ACHN (cell line): ENCODE measurements around the gene DAGLA.

Source experiments
- DNase-seq: peaks from one replicate; pipeline ENCODE4 v3.0.0-alpha.2; 2015
- in situ Hi-C: cut with HindIII; loops from 2 replicates; pipeline ENCODE4 v1.10.0; 2017; ENCODE audit warnings: low sequenced_read_pairs, low pct_ligation_motif_present, low pct_unique_long_range_greater_than_20kb

DAGLA gene

GRCh38 chr11:61717286-61718033 is 37.3 kb downstream of the DAGLA start:
- in situ Hi-C loops: no loop called here
- DNase-seq: no peak

- in situ Hi-C loops: no loop called here
- no peak for DNase-seq
Measured at GRCh38 chr11:61718046-61718531, 37.9 kb downstream of the DAGLA start.

DNA sequence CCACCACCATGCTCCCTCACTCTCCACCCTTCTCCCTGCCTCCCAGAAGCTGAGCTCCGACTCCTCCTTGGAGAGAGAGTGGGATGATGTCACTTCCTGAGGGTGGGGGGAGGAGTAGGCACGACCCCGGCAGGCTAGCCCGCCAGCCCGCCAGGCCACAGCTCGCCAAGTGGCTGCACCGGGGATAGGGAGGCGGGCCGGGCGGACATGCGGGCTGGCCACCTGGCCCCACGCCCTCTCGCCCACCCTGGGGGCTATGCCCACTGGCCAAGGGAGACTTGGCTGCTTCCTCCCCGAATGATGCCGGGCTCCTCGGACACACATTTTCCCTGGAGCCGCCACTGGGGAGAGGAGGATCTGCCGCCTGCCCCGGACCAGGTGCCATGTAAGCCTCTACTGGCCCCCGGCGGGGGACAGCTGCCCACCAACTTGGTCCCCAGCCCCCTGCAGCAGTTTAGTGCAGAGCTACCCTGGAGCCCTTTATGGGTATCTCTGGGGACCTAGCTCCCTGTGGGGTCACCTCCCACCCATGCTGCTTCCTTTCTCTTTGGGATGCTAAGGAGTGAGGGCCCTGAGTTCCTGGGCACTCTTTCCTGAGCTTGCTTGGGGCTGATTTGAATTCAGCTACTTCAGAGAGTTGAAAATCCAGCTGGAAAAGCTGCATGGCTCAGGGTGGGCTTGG is 38.6 kb downstream of the DAGLA start:
- in situ Hi-C loops: no loop called here
- no peak for DNase-seq

GRCh38 chr11:61719978-61720377 is 39.8 kb downstream of the DAGLA start:
- in situ Hi-C loops: no loop called here
- DNase-seq: no peak

DNA sequence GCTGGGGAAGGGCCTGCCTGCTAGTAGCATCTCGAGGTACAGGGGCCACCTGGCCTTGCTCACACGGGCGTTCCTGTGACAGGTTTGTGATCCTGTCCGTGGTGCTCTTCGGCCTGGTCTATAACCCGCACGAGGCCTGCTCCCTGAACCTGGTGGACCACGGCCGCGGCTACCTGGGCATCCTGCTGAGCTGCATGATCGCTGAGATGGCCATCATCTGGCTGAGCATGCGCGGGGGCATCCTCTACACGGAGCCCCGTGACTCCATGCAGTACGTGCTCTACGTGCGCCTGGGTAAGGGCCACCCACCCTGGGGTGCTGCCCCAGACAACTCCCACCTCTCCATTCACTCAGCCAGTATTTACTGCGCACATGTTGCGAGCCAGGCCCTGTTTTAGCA is 40.4 kb downstream of the DAGLA start:
- in situ Hi-C loops: no loop called here
- no peak for DNase-seq

GRCh38 chr11:61724437-61724836 is 44.2 kb downstream of the DAGLA start:
- no peak for DNase-seq
- in situ Hi-C loops: no loop called here

- no peak for DNase-seq
- in situ Hi-C loops: no loop called here
Measured at GRCh38 chr11:61725781-61726231, 45.6 kb downstream of the DAGLA start.

DNA sequence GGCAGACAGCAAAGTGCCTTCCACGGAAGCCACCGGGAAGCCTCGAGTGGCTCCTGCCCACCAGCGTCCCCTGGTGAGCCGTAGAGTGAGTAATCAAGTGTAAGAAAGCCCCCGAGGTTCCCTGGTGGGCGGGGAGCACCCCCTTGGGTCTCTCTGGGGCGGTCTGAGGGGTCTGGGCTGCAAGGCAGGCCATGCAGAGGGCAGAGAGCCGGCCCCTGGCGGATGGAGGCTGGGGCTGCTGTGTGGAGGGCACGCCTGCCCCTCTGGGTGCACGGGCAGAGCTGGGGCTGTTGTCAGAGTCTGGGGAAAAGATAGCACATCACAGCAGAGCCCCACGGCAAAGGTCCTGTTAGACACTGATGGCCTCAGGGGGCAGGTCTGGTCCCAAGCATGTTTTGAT is 46.6 kb downstream of the DAGLA start:
- no peak for DNase-seq
- in situ Hi-C loops: no loop called here

DNA sequence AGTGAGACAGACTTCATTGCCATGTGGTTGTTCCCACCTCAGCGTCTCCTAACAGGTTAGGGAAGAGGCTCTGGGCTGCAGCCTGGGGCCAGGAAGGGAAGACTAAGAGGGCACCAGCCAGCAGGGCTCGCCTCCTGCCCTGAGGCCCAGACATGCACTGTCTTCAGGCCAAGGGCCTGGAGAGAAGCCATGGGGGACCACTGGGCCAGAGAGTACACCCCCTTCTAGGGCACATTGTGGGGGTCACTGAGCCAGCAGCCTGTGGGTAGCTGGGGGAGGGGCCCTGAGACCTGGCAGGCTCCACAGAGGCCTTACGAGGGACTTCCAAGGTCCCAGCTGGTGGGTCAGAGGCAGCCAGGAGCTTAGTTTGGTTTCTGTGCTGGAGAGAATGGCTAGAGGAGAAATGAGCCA is 47.2 kb downstream of the DAGLA start:
- in situ Hi-C loops: no loop called here
- DNase-seq: no peak

- peak; percentile 74 for DNase-seq
- in situ Hi-C loops: no loop called here
Measured at GRCh38 chr11:61728066-61728939, 48.1 kb downstream of the DAGLA start.

DNA sequence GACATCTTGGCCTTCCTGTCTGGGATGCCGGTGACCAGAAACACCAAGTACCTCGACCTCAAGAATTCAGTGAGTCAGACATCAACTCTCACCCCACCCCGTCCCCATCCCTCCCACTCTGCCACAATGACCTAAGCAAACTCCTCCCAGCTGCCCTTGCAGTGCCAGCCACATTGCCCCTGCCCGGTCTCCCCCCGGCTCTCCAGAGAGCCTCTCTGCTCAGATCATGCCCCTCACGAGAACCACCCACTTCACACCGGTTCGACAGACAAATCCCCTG is 48.7 kb downstream of the DAGLA start:
- in situ Hi-C loops: no loop called here
- peak; percentile 83 for DNase-seq

GRCh38 chr11:61730240-61730994 is 50.2 kb downstream of the DAGLA start:
- DNase-seq: peak; percentile 11
- in situ Hi-C loops: no loop called here

DNA sequence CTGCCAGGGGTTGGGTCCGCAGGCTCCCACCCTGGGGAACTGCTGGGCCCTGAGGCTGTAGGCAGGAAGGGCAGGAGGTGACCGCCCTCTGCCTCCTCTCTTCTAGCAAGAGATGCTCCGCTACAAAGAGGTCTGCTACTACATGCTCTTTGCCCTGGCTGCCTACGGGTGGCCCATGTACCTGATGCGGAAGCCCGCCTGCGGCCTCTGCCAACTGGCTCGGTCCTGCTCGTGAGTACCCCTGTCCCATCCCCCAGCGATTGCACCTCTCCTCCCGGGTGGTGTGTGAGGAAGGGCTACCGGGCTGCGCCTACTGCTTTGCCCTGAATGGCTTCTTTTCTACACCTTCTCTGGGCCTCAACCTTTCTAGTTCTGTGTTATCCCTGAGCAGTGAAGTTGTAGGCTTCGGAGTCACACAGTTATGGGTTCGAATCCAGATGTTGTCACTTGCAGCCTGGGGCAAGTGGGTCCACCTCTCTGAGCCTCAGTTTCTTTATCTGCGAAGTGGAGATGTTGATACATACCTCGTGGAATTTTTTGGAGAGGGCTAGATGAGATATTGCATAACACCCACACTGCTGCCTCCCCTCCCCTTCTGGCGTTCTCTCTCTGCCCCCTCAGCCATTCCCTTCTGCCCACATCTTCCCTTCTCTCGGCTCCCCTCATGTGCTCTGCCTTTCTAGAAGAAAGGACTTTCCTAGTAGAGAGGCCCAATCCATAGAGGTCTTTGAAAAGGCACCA is 51.2 kb downstream of the DAGLA start:
- in situ Hi-C loops: no loop called here
- DNase-seq: no peak

DNA sequence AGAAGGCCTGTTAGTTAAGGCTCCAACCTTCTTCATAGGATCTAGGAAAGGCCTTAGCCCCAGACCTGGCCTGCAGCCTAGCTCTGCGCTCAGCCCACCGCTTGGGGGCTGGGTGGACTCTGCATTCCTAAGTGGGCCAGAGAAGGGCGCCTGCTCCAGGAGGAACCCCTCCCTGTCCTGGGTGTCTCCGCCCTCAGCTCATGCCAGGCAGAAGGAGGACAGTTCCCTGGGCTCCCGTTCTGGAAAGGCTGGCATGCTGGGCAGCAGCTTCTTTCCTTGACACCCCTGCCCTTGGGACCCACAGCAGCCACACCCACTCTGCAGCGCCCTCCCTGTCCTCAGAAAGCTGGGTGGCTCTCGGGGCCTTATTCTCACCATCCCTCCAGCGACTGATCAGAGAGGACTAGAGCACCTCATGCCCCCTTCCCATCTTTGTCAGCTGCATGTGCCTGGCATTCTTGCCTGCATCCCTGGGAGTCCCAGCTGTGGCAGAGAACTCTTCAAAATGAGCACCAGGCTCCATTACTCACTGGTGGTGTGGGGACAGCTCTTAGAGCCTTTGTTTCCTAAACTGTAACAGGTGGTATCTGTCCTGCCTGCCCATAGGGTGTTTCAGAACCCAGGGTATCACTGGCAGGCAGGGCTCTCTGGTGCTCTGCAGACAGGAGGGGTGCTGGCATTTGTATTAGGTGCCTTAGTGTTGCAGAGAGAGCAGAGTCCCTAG is 51.9 kb downstream of the DAGLA start:
- no peak for DNase-seq
- in situ Hi-C loops: no loop called here

- no peak for DNase-seq
- in situ Hi-C loops: no loop called here
Measured at GRCh38 chr11:61732705-61733104, 52.5 kb downstream of the DAGLA start.

DNA sequence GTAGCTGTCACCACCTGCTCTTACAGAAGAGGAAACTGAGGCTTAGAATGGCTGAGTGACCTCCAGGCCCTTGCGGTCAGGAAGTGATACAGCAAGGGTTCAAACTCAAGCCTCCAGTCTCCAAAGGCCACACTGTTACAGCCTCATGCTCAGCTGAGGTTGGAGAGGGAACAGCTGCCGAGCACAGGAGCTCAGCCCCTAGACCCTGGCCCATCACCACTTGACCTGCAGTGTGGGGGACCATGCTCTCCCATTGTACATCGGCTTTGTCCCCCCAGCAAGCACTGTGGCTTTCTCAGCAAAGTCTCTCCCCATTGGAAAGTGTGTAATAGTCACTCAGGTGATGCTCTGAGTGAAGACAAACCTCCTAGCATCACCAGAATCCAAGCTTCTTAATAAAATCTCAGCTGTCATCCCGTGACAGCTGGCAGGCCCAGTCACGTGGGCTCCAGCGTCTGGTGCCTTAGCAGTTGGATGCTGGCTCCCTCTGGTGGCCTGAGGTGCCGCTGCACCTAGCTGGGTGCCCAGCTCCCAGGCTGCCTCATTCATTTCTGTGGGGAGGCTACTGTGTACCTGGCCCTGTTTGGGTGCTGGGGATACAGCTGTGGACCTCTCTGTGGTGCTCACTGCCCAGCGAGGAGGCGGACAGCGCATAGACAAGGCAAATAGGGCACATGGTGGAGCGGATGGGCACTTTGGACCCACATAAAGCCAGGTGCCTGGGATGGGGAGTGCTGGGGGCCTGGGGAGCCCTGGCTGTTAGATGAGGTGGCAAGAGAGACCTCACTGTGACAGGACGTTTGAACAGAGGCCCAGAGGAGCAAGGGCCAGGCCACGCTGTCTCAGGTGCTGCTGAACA is 53.2 kb downstream of the DAGLA start:
- in situ Hi-C loops: no loop called here
- peak; percentile 73 for DNase-seq

GRCh38 chr11:61734767-61735166 is 54.6 kb downstream of the DAGLA start:
- in situ Hi-C loops: no loop called here
- no peak for DNase-seq
